Measurements from ENCODE around the gene TMEM212. TPM values are rescaled to one million over a fixed set of nuclear protein-coding genes. Genes with fewer than 3 reads are reported as not detected.

TMEM212 gene
- total and polyA plus RNA-seq, 2 donors (not counting 1 experiment from before 2014, with no cell fraction given) = not detected

DNA sequence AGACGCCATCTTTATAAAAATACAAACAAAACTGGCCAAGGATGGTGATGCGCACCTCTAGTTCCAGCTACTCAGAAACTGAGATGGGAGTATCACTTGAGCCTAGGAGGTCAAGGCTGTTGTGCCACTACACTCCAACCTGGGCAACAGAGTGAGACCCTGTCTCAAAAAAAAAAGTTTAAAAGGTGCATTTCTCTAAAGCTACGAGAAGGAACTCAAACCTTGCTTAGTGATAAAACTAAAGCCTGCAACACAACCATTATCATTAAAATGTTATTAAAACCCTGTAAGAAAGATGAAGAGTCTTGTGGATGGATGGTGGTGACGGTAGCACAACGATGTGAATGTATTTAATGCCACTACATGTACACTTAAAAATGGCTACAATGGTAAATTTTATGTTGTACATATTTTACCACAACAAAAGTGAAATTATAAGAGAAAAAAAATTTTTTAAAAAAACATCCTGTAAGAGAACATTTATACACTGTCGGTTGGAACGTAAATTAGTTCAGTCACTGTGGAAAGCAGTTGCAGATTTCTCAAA lies 35.9 kb upstream of the TMEM212 start:
- H3K27ac Mint-ChIP-seq = no peak overlapping the region
- H3K4me3 ChIP-seq (ENCODE audit: control extremely low read depth in 1 of 5, extremely low read depth in 1 of 5, insufficient read depth in 1 of 5, low read depth in 2 of 5, low read length in 4 of 5) = no peak overlapping the region
- no peak overlapping the region for H3K4me2 ChIP-seq (replicated peaks; ENCODE audit: low read depth, low read length, poor library complexity, severe bottlenecking)
- H3K27me3 ChIP-seq (replicated peaks in 1 of 4; ENCODE audit: control extremely low read depth in 1 of 4, control insufficient read depth in 3 of 4, insufficient read depth in 4 of 4, low read length in 3 of 4) = peaks cover 0 to 19% (median 15%) of the 10 kb centered on the region in 4 experiments
- 95% methylated on average over 4 of the region's 7 CpGs for WGBS (ENCODE audit: insufficient coverage)
- no peaks in the 10 kb centered on the region for H3K36me3 ChIP-seq (replicated peaks in 1 of 2; ENCODE audit: control extremely low read depth in 1 of 2, control insufficient read depth in 1 of 2, extremely low read depth in 1 of 2, insufficient read depth in 2 of 2, low read length in 1 of 2)
- peaks cover 11 to 17% of the 10 kb centered on the region in 2 donors for H3K4me1 ChIP-seq (ENCODE audit: control insufficient read depth in 2 of 2, insufficient read depth in 2 of 2, low read length in 2 of 2)
- H3K9me3 Mint-ChIP-seq (ENCODE audit: insufficient read depth) = no peaks in the 10 kb centered on the region
- H3K9me3 ChIP-seq (ENCODE audit: control extremely low read depth in 1 of 3, control insufficient read depth in 2 of 3, insufficient read depth in 1 of 3, low read length in 2 of 3) = peaks cover 0 to 3% (median 0%) of the 10 kb centered on the region in 3 donors
- H3K27me3 Mint-ChIP-seq = peaks cover 26% of the 10 kb centered on the region
- DNase-seq = no peak
- TF ChIP-seq CTCF (IDR thresholded peaks at IDR 0.05) (no peak), EZH2 (IDR thresholded peaks at IDR 0.05; ENCODE audit: borderline replicate concordance, insufficient read depth, low read depth, low read length, poor library complexity, severe bottlenecking) (no peak)
- H3K79me2 ChIP-seq (ENCODE audit: control insufficient read depth, insufficient read depth, low read length) = no peaks in the 10 kb centered on the region
- intact Hi-C loops (cut with micrococcal nuclease) = no loop called here
- H2AFZ ChIP-seq (ENCODE audit: insufficient read depth, low read depth, low read length, poor library complexity, severe bottlenecking) = no peak overlapping the region
- POLR2A ChIA-PET = no interaction called here
- no peak for ATAC-seq (ENCODE audit: low read depth)
- H3K4me1 Mint-ChIP-seq = peaks cover 14% of the 10 kb centered on the region
- no peaks in the 10 kb centered on the region for H4K20me1 ChIP-seq (ENCODE audit: control insufficient read depth, insufficient read depth, low read length, poor library complexity, severe bottlenecking)
- CTCF ChIA-PET = no interaction called here
- H3K9ac ChIP-seq (ENCODE audit: low read length) = no peak overlapping the region
- no peak overlapping the region for H3K4me3 Mint-ChIP-seq
- no peak overlapping the region for H3K27ac ChIP-seq (ENCODE audit: low read length in 2 of 2)

- no peak for TF ChIP-seq EZH2 (IDR thresholded peaks at IDR 0.05; ENCODE audit: borderline replicate concordance, insufficient read depth, low read depth, low read length, poor library complexity, severe bottlenecking)
- no peak for TF ChIP-seq CTCF (IDR thresholded peaks at IDR 0.05)
- H3K79me2 ChIP-seq (ENCODE audit: control insufficient read depth, insufficient read depth, low read length) = no peaks in the 10 kb centered on the region
- H3K27ac ChIP-seq (ENCODE audit: low read length in 2 of 2) = no peak overlapping the region
- Mint-ChIP-seq H3K27me3 (peaks cover 27% of the 10 kb centered on the region), H3K27ac (no peak overlapping the region), H3K4me3 (no peak overlapping the region), H3K4me1 (peaks cover 14% of the 10 kb centered on the region), H3K9me3 (ENCODE audit: insufficient read depth) (no peaks in the 10 kb centered on the region)
- ChIA-PET CTCF (no interaction called here), POLR2A (no interaction called here)
- WGBS (ENCODE audit: insufficient coverage) = 100% methylated on average over 1 of the region's 6 CpGs
- no peak overlapping the region for H3K4me3 ChIP-seq (ENCODE audit: control extremely low read depth in 1 of 5, extremely low read depth in 1 of 5, insufficient read depth in 1 of 5, low read depth in 2 of 5, low read length in 4 of 5)
- H3K4me2 ChIP-seq (replicated peaks; ENCODE audit: low read depth, low read length, poor library complexity, severe bottlenecking) = no peak overlapping the region
- H3K36me3 ChIP-seq (replicated peaks in 1 of 2; ENCODE audit: control extremely low read depth in 1 of 2, control insufficient read depth in 1 of 2, extremely low read depth in 1 of 2, insufficient read depth in 2 of 2, low read length in 1 of 2) = no peaks in the 10 kb centered on the region
- H3K9me3 ChIP-seq (ENCODE audit: control extremely low read depth in 1 of 3, control insufficient read depth in 2 of 3, insufficient read depth in 1 of 3, low read length in 2 of 3) = peaks cover 0 to 3% (median 0%) of the 10 kb centered on the region in 3 donors
- H3K4me1 ChIP-seq (ENCODE audit: control insufficient read depth in 2 of 2, insufficient read depth in 2 of 2, low read length in 2 of 2) = peaks cover 11 to 17% of the 10 kb centered on the region in 2 donors
- H4K20me1 ChIP-seq (ENCODE audit: control insufficient read depth, insufficient read depth, low read length, poor library complexity, severe bottlenecking) = no peaks in the 10 kb centered on the region
- no peak for DNase-seq
- peaks cover 0 to 19% (median 15%) of the 10 kb centered on the region in 4 experiments for H3K27me3 ChIP-seq (replicated peaks in 1 of 4; ENCODE audit: control extremely low read depth in 1 of 4, control insufficient read depth in 3 of 4, insufficient read depth in 4 of 4, low read length in 3 of 4)
- intact Hi-C loops (cut with micrococcal nuclease) = no loop called here
- no peak overlapping the region for H2AFZ ChIP-seq (ENCODE audit: insufficient read depth, low read depth, low read length, poor library complexity, severe bottlenecking)
- no peak for ATAC-seq (ENCODE audit: low read depth)
- no peak overlapping the region for H3K9ac ChIP-seq (ENCODE audit: low read length)
Measured at GRCh38 chr3:171807806-171808205, 35.3 kb upstream of the TMEM212 start.
